ENCODE measurements around the gene BPIFA2. TPM values are rescaled to one million over a fixed set of nuclear protein-coding genes. Genes with fewer than 3 reads are reported as not detected.
A peak's percentile ranks its signal among the peaks of the same experiment; 100 is the strongest.

Gene BPIFA2
- total RNA-seq, 4 donors from 2014 or later = not detected

- TF ChIP-seq, protein P1, sequence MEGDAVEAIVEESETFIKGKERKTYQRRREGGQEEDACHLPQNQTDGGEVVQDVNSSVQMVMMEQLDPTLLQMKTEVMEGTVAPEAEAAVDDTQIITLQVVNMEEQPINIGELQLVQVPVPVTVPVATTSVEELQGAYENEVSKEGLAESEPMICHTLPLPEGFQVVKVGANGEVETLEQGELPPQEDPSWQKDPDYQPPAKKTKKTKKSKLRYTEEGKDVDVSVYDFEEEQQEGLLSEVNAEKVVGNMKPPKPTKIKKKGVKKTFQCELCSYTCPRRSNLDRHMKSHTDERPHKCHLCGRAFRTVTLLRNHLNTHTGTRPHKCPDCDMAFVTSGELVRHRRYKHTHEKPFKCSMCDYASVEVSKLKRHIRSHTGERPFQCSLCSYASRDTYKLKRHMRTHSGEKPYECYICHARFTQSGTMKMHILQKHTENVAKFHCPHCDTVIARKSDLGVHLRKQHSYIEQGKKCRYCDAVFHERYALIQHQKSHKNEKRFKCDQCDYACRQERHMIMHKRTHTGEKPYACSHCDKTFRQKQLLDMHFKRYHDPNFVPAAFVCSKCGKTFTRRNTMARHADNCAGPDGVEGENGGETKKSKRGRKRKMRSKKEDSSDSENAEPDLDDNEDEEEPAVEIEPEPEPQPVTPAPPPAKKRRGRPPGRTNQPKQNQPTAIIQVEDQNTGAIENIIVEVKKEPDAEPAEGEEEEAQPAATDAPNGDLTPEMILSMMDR (IDR thresholded peaks at IDR 0.05 in 4 of 5, conservative IDR thresholded peaks at IDR 0.05 in 1 of 5) = no peak
- no peak for TF ChIP-seq POLR2A (IDR thresholded peaks at IDR 0.05)
- Histone ChIP-seq H3K27me3 (no peaks in the 10 kb centered on the region), H3K4me1 (no peaks in the 10 kb centered on the region), H3K4me3 (no peak overlapping the region), H3K27ac (no peak overlapping the region), H3K36me3 (no peaks in the 10 kb centered on the region), H3K9me3 (peaks cover 0 to 8% (median 0%) of the 10 kb centered on the region in 3 donors)
- in situ Hi-C loops (cut with MboI; ENCODE audit: low sequenced_read_pairs in 4 of 4) (loop anchor here in 1 of 4 donors (10.0 kb wide), 1 partner anchor 58 kb away; no protein-coding TSS in a partner anchor), intact Hi-C loops (cut with DNase I; ENCODE audit: low total_unique reads) (no loop called here)
- DNase-seq (no peak), ATAC-seq (no peak)
Observed at GRCh38 chr20:33166533-33167113, 1.3 kb upstream of the BPIFA2 start.

DNA sequence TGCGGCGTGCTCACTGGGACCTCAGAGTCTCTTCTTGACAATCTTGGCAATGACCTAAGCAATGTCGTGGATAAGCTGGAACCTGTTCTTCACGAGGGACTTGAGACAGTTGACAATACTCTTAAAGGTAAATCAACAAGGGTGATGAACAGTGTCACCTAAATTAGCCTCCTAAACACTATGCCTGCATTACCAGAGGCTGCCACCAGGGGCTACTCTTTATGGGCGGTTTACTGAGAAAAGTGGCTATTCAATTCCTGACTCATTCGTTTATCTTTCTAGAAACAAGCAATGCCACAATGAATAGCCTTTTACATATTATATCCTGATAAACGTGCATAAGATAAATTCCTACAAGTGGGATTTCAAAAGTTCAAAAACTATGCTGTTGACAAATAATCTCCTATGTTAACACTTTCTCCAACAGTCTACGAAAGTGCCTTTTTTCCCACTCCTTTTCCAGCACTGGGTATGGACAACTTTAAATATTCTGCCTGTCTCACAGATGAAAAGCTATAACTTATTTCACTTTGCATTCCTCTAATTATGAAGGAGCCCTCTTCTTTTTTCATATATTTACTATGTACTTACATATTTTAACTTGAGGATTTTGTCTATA lies 1.3 kb downstream of the BPIFA2 start:
- ATAC-seq (no peak), DNase-seq (no peak)
- no peak overlapping the region for H3K27ac ChIP-seq
- no peaks in the 10 kb centered on the region for H3K36me3 ChIP-seq
- in situ Hi-C loops (cut with MboI; ENCODE audit: low sequenced_read_pairs in 4 of 4) (loop anchor here in 1 of 4 donors (10.0 kb wide), 1 partner anchor 56 kb away; no protein-coding TSS in a partner anchor), intact Hi-C loops (cut with DNase I; ENCODE audit: low total_unique reads) (no loop called here)
- H3K4me1 ChIP-seq = no peaks in the 10 kb centered on the region
- no peak for TF ChIP-seq POLR2A (IDR thresholded peaks at IDR 0.05)
- TF ChIP-seq, protein P1 (IDR thresholded peaks at IDR 0.05 in 4 of 5, conservative IDR thresholded peaks at IDR 0.05 in 1 of 5) = peak in 1 of 5 experiments; percentile 13
- peaks cover 0 to 2% (median 0%) of the 10 kb centered on the region in 3 donors for H3K27me3 ChIP-seq
- no peak overlapping the region for H3K4me3 ChIP-seq
- peaks cover 0 to 8% (median 0%) of the 10 kb centered on the region in 3 donors for H3K9me3 ChIP-seq

- peaks cover 0 to 2% (median 0%) of the 10 kb centered on the region in 3 donors for H3K27me3 ChIP-seq
- peaks cover 0 to 8% (median 0%) of the 10 kb centered on the region in 3 donors for H3K9me3 ChIP-seq
- no peaks in the 10 kb centered on the region for H3K36me3 ChIP-seq
- intact Hi-C loops (cut with DNase I; ENCODE audit: low total_unique reads) (no loop called here), in situ Hi-C loops (cut with MboI; ENCODE audit: low sequenced_read_pairs in 4 of 4) (no loop called here)
- TF ChIP-seq, protein P1 (IDR thresholded peaks at IDR 0.05 in 4 of 5, conservative IDR thresholded peaks at IDR 0.05 in 1 of 5) = no peak
- TF ChIP-seq POLR2A (IDR thresholded peaks at IDR 0.05) = no peak
- H3K27ac ChIP-seq = no peak overlapping the region
- ATAC-seq (no peak), DNase-seq (no peak)
- H3K4me3 ChIP-seq = no peak overlapping the region
- H3K4me1 ChIP-seq = no peaks in the 10 kb centered on the region
Observed at GRCh38 chr20:33172781-33173180, 4.8 kb downstream of the BPIFA2 start.

GRCh38 chr20:33175123-33175522 lies 7.2 kb downstream of the BPIFA2 start:
- in situ Hi-C loops (cut with MboI; ENCODE audit: low sequenced_read_pairs in 4 of 4) (no loop called here), intact Hi-C loops (cut with DNase I; ENCODE audit: low total_unique reads) (no loop called here)
- ATAC-seq (no peak), DNase-seq (no peak)
- H3K4me1 ChIP-seq = no peaks in the 10 kb centered on the region
- no peaks in the 10 kb centered on the region for H3K36me3 ChIP-seq
- peaks cover 0 to 2% (median 0%) of the 10 kb centered on the region in 3 donors for H3K27me3 ChIP-seq
- H3K27ac ChIP-seq = no peak overlapping the region
- H3K9me3 ChIP-seq = peaks cover 0 to 4% (median 0%) of the 10 kb centered on the region in 3 donors
- TF ChIP-seq POLR2A (IDR thresholded peaks at IDR 0.05) = no peak
- TF ChIP-seq, protein P1 (IDR thresholded peaks at IDR 0.05 in 4 of 5, conservative IDR thresholded peaks at IDR 0.05 in 1 of 5) = no peak
- no peak overlapping the region for H3K4me3 ChIP-seq
